ENCODE measurements around the gene KCTD2. TPM values are rescaled to one million over a fixed set of nuclear protein-coding genes. Genes with fewer than 3 reads are reported as not detected.
"Not testable (repeated sequence)": the region's sequence is repeated elsewhere in the genome, so short reads cannot be mapped to it uniquely, and the experiment has no call there.

Gene KCTD2
- total RNA-seq, 1 experiment from 2014 or later = 34.5 TPM

GRCh38 chr17:75059369-75060345, 12.6 kb downstream of the KCTD2 start:
- Histone ChIP-seq H3K4me1 (peaks cover 31% of the 10 kb centered on the region), H3K36me3 (peaks cover 37% of the 10 kb centered on the region), H3K4me3 (peak overlapping the region; percentile 11), H3K9me3 (replicated peaks) (no peaks in the 10 kb centered on the region), H3K27me3 (no peaks in the 10 kb centered on the region), H3K27ac (peak overlapping the region; percentile 99)
- DNase-seq = peak; percentile 94 to 98

GRCh38 chr17:75060434-75061054, 13.5 kb downstream of the KCTD2 start:
- Histone ChIP-seq H3K4me1 (peaks cover 31% of the 10 kb centered on the region), H3K4me3 (peak overlapping the region; percentile 11), H3K9me3 (replicated peaks) (no peaks in the 10 kb centered on the region), H3K36me3 (peaks cover 29% of the 10 kb centered on the region), H3K27me3 (no peaks in the 10 kb centered on the region), H3K27ac (peak overlapping the region; percentile 99)
- DNase-seq = peak; percentile 89 to 90

GRCh38 chr17:75061055-75061438, 14.0 kb downstream of the KCTD2 start:
- Histone ChIP-seq H3K9me3 (replicated peaks) (no peaks in the 10 kb centered on the region), H3K27ac (peak overlapping the region; percentile 99), H3K27me3 (no peaks in the 10 kb centered on the region), H3K36me3 (peaks cover 26% of the 10 kb centered on the region), H3K4me3 (no peak overlapping the region), H3K4me1 (peaks cover 31% of the 10 kb centered on the region)
- DNase-seq = no peak

GRCh38 chr17:75061618-75062017, 14.6 kb downstream of the KCTD2 start:
- Histone ChIP-seq H3K4me1 (peaks cover 31% of the 10 kb centered on the region), H3K4me3 (no peak overlapping the region), H3K9me3 (replicated peaks) (no peaks in the 10 kb centered on the region), H3K27ac (no peak overlapping the region; the same call in 1 of the 2 replicates), H3K36me3 (peaks cover 21% of the 10 kb centered on the region), H3K27me3 (no peaks in the 10 kb centered on the region)
- DNase-seq = no peak

- Histone ChIP-seq H3K36me3 (peaks cover 21% of the 10 kb centered on the region), H3K27ac (no peak overlapping the region)
Measured at GRCh38 chr17:75063201-75063600, 16.2 kb downstream of the KCTD2 start.

GRCh38 chr17:75063626-75064025, 16.6 kb downstream of the KCTD2 start:
- H3K9me3 ChIP-seq (replicated peaks) = no peaks in the 10 kb centered on the region
- H3K36me3 ChIP-seq = peaks cover 21% of the 10 kb centered on the region
- no peak overlapping the region for H3K27ac ChIP-seq
- DNase-seq = no peak
- no peaks in the 10 kb centered on the region for H3K27me3 ChIP-seq
- no peak overlapping the region for H3K4me3 ChIP-seq
- H3K4me1 ChIP-seq = peaks cover 35% of the 10 kb centered on the region

More at GRCh38 chr17:75063201-75063600, 16.2 kb downstream of the KCTD2 start:
- Histone ChIP-seq H3K4me1 (peaks cover 37% of the 10 kb centered on the region), H3K27me3 (no peaks in the 10 kb centered on the region), H3K9me3 (replicated peaks) (no peaks in the 10 kb centered on the region), H3K4me3 (no peak overlapping the region)
- DNase-seq = no peak

- Histone ChIP-seq H3K27ac (no peak overlapping the region), H3K36me3 (peaks cover 21% of the 10 kb centered on the region), H3K9me3 (replicated peaks) (no peaks in the 10 kb centered on the region), H3K27me3 (no peaks in the 10 kb centered on the region), H3K4me1 (peaks cover 32% of the 10 kb centered on the region), H3K4me3 (no peak overlapping the region)
- DNase-seq = no peak
Measured at GRCh38 chr17:75064040-75064439, 17.0 kb downstream of the KCTD2 start.

- H3K4me1 ChIP-seq = peaks cover 28% of the 10 kb centered on the region
- H3K27me3 ChIP-seq = no peaks in the 10 kb centered on the region
- H3K4me3 ChIP-seq = no peak overlapping the region
- H3K9me3 ChIP-seq (replicated peaks) = no peaks in the 10 kb centered on the region
- no peak overlapping the region for H3K27ac ChIP-seq
- no peak for DNase-seq
- H3K36me3 ChIP-seq = peaks cover 21% of the 10 kb centered on the region
Measured at GRCh38 chr17:75064460-75064859, 17.4 kb downstream of the KCTD2 start.

GRCh38 chr17:75064867-75065561, 18.0 kb downstream of the KCTD2 start:
- no peaks in the 10 kb centered on the region for H3K9me3 ChIP-seq (replicated peaks)
- peaks cover 21% of the 10 kb centered on the region for H3K36me3 ChIP-seq
- peaks cover 24% of the 10 kb centered on the region for H3K4me1 ChIP-seq
- no peaks in the 10 kb centered on the region for H3K27me3 ChIP-seq
- H3K4me3 ChIP-seq = no peak overlapping the region
- DNase-seq = no peak
- no peak overlapping the region for H3K27ac ChIP-seq

GRCh38 chr17:75065562-75066151, 18.6 kb downstream of the KCTD2 start:
- Histone ChIP-seq H3K36me3 (peaks cover 21% of the 10 kb centered on the region), H3K27ac (no peak overlapping the region), H3K27me3 (no peaks in the 10 kb centered on the region), H3K4me1 (peaks cover 19% of the 10 kb centered on the region), H3K9me3 (replicated peaks) (no peaks in the 10 kb centered on the region), H3K4me3 (no peak overlapping the region)
- DNase-seq = no peak

- Histone ChIP-seq H3K4me1 (peaks cover 7% of the 10 kb centered on the region), H3K4me3 (no peak overlapping the region), H3K36me3 (peaks cover 11% of the 10 kb centered on the region; the same call in 1 of the 2 replicates), H3K27ac (no peak overlapping the region), H3K9me3 (replicated peaks) (no peaks in the 10 kb centered on the region), H3K27me3 (no peaks in the 10 kb centered on the region)
- DNase-seq = peak; percentile 79 to 84
Measured at GRCh38 chr17:75067856-75068255, 20.8 kb downstream of the KCTD2 start.

- no peak for DNase-seq
- H3K9me3 ChIP-seq (replicated peaks) = no peaks in the 10 kb centered on the region
- H3K27me3 ChIP-seq = no peaks in the 10 kb centered on the region
- H3K36me3 ChIP-seq = peaks cover 2% of the 10 kb centered on the region; the same call in 1 of the 2 replicates
- peaks cover 7% of the 10 kb centered on the region for H3K4me1 ChIP-seq
- H3K27ac ChIP-seq = no peak overlapping the region
- H3K4me3 ChIP-seq = no peak overlapping the region
Measured at GRCh38 chr17:75068750-75069149, 21.7 kb downstream of the KCTD2 start.

- Histone ChIP-seq H3K4me3 (no peak overlapping the region), H3K4me1 (peaks cover 16% of the 10 kb centered on the region), H3K27ac (no peak overlapping the region), H3K27me3 (no peaks in the 10 kb centered on the region), H3K9me3 (replicated peaks) (no peaks in the 10 kb centered on the region), H3K36me3 (no peaks in the 10 kb centered on the region)
- no peak for DNase-seq
Measured at GRCh38 chr17:75069783-75070182, 22.8 kb downstream of the KCTD2 start.

GRCh38 chr17:75071478-75072271, 24.6 kb downstream of the KCTD2 start:
- H3K36me3 ChIP-seq; H3K9me3 ChIP-seq (replicated peaks); H3K4me3 ChIP-seq; DNase-seq; H3K27ac ChIP-seq; H3K27me3 ChIP-seq: not testable (repeated sequence)
- H3K4me1 ChIP-seq = peaks cover 17% of the 10 kb centered on the region

Measured in SJCRH30 (cell line).